GM19452 (cell line): ENCODE measurements around the gene DLX5.

Experiments used
- ATAC-seq: cut with Tn5 transposase; IDR thresholded peaks from one replicate; pipeline ENCODE4 v1.9.1; 2021; ENCODE audit not compliant: unreplicated experiment

DLX5 gene

DNA sequence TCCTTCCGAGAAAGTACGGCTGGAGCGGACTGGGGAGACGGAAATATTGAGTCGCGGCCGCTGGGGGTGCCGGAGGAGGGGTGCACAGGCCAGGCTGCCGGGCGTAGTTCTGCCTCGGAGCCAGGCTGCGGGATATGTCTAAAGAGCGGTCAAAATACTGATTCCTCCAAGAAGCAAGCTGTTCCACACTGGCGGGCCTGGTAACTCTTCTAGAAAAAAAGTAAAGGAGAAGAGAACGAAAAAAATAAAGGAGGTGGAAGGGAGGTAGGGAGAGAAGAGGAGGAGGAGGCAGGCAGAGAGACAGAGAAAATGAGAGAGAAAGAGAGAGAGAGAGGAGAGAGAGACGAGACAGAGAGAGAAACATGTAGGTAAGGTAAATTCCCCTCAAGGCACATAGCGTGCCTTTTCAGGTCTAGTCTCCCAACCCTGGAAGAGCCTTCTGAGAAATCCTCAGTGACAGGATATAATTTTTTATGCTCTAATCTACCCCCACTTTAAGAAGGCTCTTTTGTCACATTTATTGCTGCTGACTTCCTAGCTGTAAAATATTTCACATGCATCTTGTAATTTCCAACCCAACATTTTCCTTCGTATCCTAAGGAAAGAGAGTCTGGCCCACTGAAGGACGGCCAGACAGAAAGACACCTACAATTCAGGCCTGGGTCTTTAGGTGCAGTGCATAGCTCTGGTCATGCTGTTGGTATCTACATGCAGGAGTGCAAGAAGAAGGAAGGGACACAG, 5.7 kb downstream of the DLX5 start:
- no peak for ATAC-seq

DNA sequence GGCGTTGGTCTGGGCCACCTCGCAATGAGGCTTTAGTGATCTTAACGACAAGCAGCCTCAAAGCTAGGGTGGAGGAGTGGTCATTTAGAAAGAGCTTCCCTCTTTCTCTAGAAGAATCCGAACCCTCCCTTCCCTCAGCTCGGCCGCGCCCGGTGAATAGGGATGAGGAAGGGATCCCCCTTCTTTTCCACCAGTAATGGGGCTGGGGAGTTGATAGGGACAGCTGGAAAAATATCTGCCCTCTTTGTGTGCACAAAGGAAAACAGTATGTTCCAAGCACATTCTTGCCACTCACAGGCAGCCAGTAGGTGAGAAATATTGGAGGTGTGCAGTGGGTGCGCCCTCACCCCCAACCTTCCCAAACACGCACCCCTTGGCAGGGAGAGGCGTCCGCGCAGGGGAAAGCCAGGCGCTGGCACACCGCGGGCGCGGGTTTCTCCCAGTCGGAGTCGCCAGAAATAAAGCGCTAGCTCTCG, 6.5 kb downstream of the DLX5 start:
- no peak for ATAC-seq

DNA sequence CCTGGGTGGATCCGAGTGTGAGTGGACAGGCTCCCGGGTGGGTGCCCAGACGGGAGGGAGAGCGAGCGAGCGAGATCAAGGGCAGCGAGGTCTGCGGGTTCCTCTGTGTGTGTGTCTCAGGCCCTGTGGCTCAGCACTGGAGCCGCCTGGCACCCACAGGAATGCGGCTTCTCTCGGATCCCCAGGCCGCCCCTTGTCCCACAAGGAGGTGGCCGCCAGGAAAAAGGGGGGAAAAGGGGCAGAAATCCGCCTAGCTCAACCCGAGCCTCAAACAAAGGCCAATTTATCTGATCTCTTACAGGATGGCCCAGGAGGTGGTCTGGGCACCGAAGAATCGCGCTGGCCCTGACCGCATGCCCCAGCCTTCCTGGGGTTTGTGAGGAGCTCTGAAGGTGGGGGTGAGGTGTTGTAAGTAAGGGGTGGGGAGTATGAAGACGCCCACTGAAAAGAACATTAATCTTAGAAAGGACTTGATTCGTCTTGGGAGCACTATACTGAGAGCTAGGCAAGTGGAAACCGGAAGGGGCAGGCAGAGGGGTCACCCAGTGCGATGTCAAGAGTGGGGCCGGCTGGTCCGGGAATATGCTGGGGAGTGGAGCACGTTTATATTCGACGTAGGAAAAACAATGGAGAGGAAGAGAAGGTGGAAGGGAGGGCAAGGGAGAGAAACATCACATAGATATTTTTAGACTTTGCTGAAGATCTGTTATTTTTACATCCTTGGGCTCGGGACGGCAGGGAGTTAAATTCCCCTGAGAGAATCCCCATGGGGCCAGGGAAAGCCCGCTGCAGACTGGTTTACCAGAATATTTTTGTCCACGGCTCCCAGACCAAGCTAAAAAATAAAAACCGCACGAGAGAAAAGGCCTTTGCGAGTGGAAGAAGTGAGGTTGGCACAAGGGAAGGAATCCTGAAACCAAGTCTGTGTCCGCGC, 7.2 kb downstream of the DLX5 start:
- no peak for ATAC-seq

DNA sequence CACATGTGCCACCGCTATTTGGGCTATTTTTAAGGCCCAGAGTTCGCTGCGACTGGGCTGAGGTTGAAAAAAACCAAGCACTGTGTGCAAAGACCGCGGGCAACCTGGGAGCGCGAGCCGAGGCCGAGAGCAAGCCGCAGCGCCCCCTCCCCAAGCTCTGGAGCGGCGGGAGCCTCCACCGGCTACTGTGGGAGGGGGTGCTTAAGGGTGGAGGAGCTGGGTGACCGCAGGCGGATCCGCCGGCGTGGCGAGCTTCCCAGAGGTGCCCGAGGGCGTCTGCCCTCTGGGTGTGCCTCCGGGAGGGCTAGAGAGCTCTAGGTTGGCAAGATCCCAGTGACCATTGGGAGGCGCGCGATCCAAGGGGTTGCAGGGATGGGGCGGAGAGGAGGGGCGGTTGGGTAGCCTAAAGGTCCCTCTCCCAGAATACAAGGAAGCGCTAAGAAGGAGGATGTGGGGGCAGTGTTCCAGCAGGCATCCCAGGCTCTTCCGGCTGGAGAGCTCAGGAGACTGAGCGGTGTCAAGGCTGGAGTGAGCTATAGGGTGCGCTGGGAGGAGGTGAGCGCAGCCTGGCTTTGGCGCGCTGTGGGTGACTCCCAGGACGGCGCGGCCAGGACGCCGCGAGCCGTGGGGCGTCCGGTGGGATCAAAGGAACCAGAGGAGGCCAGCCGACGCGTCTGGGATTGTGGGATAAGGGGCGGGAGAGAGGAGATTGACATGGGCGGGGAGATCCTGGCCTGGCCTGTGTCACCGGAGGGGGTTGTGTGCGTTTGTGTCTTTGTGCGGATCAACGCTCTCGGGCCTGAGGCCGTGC, 8.0 kb downstream of the DLX5 start:
- no peak for ATAC-seq

DNA sequence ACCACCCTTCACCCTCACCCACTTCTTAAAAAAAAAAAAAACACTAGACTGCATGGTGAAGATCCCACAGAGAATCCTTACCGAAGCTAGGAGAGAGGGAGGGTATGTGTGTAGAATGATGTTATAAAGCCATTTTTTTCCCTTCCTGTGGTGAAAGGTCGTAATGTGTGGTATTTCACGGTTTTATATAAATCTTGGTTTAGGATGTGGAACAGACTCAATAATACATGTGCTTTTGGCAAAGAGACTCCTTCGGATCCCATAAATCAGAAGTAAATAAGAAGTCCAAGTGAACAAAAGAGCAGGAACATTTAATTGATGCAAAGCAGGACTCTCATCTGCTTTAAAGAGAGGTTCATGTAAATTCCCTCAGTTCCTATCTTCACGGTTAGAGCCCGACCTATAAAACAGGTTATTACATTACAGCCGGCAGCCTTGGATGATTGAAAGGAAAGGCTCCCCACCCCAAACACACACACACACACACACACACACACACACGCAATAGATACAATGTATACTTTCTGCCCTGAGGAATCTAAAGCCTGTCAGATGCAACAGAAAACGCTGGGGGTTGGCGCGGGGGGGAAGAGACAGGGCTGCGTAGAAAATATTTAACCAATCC, 8.8 kb downstream of the DLX5 start:
- no peak for ATAC-seq

DNA sequence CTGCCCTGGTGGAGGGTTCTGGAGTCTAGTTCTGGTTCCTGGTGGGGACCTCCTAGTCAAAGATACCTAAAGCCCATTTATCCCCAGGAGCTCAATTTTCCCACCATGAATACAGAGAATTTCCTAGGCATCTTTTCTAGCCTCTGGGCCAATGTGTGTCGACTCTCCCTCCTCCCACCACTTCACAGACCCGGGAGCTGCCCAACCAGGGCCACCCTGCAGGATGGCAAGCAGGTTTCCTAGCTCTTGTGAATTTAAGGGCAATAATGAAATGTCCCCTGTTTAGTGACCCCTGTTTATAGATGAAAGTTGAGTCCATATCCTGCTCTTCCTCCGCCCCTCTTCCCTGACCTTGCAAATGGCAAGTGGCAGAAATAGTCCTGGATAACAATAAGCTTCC, 9.4 kb downstream of the DLX5 start:
- no peak for ATAC-seq

DNA sequence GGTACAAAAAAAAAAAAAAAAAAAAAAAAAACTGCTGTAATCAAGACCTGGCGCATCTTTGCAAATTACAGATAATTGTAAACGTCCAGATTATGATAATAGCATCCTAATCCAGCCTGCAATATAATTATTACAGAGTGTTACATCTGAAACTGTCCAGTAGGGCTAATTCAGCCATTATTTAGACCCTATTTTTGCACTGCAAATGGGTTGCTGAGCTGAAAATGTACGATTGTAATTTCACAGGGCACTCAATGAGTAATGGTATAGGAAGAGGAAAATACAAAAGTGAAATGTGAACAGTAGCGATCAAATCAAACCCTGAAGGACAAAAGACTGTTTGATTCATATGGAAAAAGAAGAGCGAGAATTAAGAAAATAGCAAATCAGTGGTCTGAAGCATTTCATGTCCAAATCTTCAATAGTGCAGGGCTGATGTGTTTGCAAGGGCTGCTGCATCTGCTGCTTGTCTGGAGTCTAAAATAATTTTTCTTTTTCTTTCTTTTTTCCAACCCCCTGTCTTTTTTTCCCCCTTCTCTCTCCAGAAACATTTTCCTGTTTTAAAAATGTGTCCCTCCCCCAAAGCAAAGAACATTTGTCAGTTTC, 10.4 kb downstream of the DLX5 start:
- ATAC-seq: no peak

DNA sequence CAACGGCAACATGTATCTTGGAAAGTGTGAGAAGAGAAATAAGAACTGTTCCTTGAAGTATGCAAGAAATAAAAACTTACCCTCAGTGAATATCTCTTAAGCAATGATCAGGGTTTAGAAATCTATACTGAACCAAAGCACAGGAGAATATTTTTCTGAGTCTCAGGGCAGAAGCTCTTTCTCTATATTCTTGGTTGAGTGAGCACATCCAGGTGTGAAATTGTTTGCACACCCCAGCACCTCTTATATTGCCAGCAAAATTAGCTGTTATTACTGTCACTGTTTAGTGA, 10.8 kb downstream of the DLX5 start:
- ATAC-seq: no peak

DNA sequence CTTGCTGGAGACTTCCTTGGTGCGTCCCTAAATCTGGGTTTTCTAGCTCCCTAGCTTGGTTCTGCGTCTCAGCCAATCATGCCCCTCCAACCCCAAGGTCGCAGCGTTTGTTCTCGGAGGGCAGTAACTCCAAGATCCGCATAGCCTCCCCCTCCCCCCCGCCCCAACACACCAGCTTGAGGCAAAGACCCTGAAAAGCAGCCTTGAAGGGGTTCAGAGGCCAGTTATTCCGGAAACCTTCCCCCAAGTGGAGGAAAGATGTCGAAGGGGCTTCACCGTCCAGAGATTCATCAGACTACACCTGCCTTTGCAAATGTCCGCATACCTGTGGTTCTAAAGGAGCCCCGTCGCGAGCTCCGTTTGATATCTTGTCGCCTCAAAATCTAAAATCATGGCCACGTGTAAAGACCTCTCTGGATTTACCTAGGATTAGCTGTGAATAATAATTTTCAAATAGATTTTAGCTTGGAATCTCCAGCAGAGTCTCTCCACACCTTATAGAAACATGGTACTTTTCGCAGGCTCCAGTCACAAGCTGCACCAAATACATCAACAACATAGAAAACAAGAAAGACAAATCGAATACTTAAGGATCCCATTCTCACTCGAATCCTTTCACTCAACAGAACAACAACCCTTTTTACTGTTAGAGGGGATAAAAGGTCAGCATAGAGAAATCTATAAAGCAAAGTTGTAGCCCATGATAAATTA, 11.3 kb downstream of the DLX5 start:
- no peak for ATAC-seq

DNA sequence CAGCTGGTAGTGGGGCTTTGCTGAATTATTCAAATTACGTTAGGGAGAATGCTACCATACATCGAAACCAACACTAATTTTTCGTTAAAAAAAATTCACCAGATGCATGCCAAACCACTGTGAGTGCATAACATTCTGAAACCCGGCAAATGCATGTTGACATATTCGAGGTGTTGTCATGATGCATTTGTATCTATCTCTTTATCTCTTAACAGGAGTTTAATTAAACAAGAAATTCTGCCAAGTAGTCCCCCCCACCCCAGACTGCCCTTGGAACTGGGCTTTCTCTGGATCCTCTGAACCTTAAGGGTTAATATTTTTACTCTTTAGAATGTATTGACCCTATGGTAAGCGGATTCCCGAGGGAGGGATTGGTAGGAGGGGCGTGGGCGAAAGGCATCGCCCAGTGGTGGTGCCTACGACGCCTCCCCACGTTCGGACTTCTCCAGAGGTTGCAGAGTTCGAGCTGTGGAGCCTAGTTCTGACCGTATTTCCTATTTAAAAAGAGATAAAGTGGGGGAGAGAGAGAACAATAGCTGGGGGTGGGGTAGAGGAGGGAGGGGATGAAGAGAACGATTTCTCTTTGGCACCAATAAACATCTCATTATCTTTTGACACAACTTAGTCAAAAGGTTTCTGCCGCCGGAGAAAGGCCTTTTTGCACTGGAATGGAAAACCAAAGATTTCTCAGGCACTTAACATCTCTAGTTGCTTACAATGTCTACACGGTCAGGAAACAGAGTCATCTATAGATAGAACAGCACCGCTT, 12.1 kb downstream of the DLX5 start:
- no peak for ATAC-seq

DNA sequence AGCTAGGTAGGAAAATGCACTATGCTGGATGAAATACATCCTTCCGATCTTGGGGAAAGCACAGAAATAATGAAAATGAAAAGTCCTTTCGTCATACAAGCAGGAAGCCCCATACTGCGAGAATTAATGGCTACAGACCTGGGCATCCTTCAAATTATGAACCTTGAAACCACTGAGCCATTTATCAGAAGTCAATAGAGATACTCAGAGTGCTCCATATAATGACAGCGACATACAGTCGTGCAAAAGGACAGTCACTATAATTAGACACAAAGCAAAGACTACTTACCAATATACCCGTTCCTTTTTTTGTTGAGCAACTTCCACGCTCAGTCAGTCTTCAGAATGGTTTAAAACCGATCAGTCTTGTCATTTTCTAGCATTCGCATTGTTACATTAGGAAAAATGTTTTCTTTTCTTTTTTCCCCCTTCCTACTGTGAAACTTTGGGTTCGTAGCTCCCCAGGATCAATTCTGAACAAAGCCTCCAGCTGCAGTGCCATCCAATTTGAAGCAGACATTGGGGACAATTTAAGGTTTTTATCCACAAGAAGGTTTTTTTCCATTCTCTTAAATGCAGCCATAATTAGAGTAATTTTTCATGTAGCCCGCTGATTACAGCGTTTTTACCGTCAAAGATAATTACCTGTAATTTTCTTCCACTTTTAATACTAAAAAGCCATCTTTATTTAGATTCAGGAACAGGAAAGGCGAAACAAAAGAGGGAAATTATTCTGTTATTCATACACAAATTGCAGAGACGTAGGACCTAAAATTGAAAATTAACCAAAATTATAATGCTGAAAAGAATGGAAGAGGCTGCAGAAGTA, 12.9 kb downstream of the DLX5 start:
- no peak for ATAC-seq

DNA sequence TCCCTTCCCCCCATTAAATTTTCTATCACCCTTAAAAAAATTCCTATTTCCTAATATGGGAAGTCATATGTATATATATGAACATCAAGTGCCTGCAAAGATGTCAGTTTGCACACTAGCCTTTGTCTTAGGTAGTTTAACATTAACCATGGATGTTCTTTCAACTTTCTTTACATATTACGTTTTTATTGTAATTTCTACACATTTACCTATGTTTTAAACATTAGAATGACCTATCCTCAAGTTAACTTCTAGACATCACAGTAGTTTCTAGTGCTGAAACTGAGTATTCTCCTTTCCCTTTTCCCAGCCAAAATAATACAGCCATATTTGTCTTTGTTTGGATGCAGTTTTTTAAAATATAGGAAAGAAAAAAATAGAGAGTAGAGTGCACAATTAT, 13.5 kb downstream of the DLX5 start:
- ATAC-seq: no peak

DNA sequence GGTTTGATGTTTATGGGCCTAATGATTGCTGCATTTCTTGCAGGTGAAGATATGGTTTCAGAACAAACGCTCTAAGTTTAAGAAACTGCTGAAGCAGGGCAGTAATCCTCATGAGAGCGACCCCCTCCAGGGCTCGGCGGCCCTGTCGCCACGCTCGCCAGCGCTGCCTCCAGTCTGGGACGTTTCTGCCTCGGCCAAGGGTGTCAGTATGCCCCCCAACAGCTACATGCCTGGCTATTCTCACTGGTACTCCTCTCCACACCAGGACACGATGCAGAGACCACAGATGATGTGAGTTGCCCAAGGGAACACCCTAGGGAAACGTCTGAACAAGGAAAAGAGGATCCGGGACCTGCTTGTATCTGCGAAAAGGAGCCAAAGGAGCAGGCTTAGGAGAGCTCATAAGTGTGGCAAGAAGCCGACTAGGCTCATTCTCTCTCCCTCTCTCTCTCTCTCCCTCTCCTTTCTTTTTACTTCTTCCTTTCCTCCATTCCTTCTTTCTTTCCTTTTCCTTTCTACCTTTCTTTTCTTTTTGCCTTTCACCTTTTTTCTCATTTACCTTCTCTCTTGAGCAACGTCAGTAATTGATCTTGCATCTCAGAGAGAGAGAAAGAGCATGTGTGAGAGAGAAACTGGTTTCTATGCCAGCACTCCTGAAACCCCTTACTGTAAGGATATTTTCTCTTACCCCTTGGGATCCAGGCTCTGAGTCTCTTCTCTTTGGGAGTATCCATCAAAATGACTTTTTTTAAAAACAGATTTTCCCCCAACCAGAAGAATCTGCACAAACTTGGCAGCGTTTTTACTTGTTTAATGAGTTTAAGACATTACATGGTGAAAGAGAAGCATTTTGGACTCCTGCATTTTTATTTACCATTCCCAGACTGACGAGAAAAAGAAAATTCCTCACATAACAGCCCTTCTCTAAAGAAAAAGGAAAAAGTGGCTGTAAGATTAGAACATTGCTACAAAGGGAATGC, 14.6 kb downstream of the DLX5 start:
- ATAC-seq: no peak

DNA sequence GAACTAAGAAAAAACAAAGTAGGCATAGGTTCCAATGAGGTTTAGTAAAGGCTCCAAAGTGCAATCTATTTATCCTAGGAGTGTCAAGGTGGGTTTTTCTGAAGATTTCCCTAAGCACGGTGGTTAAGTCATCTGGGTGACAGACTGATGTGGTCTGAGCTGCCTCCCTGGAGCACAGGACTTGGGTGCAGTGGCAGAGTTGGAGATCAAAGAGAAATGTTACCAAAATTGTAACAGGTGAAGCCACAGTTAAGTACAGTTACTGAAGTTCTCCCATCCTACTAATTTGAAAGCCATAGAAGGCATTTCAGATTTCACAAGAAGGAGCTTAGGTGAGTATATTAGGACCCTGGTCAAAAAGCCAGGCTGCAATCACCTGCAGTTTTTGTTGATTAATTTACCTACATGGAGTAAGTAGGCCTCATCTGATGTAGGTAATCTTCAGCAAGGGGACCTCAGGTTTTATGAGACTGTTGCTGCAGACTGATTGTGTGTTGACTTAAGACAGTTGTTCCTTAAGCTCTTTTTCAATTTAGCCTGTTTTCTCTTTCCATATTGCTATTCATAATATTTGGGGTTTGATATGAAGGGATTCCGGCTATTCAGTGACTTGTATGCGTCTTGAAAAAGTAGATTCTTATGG, 16.2 kb downstream of the DLX5 start:
- no peak for ATAC-seq

DNA sequence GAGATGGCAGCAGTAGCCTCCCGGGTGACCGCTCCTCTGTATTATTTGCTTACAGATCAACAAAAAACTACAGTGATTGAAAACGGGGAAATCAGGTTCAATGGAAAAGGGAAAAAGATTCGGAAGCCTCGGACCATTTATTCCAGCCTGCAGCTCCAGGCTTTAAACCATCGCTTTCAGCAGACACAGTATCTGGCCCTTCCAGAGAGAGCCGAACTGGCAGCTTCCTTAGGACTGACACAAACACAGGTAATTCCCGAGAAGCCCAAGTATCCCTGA, 17.1 kb downstream of the DLX5 start:
- ATAC-seq: no peak

DNA sequence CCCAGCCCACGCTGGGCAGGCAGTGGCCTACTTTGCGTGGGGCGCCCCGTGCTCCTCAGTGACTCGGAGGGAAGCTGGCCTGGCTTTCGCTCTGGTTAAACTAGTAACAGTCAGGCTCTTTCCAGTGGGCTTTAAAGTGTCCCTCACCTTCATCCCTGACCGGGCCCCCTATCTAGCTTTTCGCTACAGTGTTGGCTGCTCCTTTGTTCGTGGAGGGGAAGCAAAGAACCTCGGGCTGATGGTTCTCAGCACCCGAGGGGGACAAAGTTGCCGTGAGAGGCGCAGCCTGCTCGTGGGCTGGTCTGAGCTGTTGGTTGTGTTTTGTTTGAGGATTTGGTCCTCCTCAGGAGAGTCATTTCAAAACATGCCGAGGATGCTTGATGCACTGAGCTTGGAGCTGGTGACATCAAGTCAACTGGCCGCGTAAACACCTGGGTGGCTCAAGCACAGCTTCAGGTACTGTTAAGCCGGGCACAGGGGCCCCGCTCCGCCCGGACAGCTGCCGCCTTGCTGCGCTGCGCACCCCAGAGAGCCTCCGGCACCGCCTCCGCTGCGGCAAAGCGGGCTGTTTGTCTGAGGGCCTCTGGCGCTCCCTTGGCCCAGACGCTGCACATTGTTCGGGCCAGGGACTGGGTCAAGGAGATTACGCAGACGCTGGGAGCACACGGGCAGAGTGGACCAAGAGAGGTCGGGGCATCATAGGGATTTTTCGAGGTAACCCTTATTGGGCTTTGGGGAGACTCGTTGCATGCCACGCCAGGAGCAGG, 17.6 kb downstream of the DLX5 start:
- ATAC-seq: no peak
